B cell (primary cell): ENCODE data around the gene WWC1. TPM values are rescaled to one million over a fixed set of nuclear protein-coding genes. Genes with fewer than 3 reads are reported as not detected.

ENCODE experiments used
- ATAC-seq: fragments of 200-7000 bp; cut with Tn5 transposase; one replicate; pipeline ENCODE4 v1.10.0; 2021; ENCODE audit warnings: low read depth, mild to moderate bottlenecking, moderate number of reproducible peaks, moderate library complexity
- CTCF ChIA-PET: fragments of 350-600 bp; sonication (Branson Sonifier 250); formaldehyde crosslinking; loops from one replicate; lab custom pipeline; 2021; ENCODE audit warnings: antibody characterized with exemption, inconsistent platforms; lab: Charles Lee
- POLR2A ChIA-PET: fragments of 350-600 bp; sonication (Branson Sonifier 250); formaldehyde crosslinking; loops from one replicate; lab custom pipeline; 2021; ENCODE audit warnings: antibody characterized with exemption; lab: Charles Lee
- DNase-seq: peaks from one replicate; pipeline ENCODE4 v3.0.0; 2013
- H2AFZ ChIP-seq: 2 replicates; pipeline ENCODE4 v1.6.1; 2012; ENCODE audit warnings: mild to moderate bottlenecking, low read depth, low read length; ENCODE audit not compliant: insufficient read depth, poor library complexity, severe bottlenecking
- H3K27ac ChIP-seq, 2 donors: 1 replicate in 1 of 2; 2 replicates in 1 of 2; pipeline ENCODE4 v1.5.1; 2012 to 2013; ENCODE audit warnings: low read length in 2 of 2, mild to moderate bottlenecking in 2 of 2, moderate library complexity in 1 of 2
- H3K27me3 ChIP-seq, 4 experiments: fragments of 200-600 bp in 1 of 4; sonication (generic) in 1 of 4; replicated peaks in 1 of 4; 1 replicate in 2 of 4; 2 replicates in 2 of 4; pipeline versions ENCODE4 v1.6.1 to v1.7.0; 2013 to 2016; ENCODE audit warnings: low read length in 3 of 4, mild to moderate bottlenecking in 2 of 4, mixed read lengths in 1 of 4, moderate library complexity in 1 of 4; ENCODE audit not compliant: insufficient read depth in 4 of 4, control insufficient read depth in 3 of 4; ENCODE audit errors: control extremely low read depth in 1 of 4
- H3K36me3 ChIP-seq, 2 experiments: replicated peaks in 1 of 2; 1 replicate in 1 of 2; 2 replicates in 1 of 2; pipeline versions ENCODE4 v1.6.1 to v1.7.1; 2013; ENCODE audit warnings: low read length in 1 of 2; ENCODE audit not compliant: insufficient read depth in 2 of 2, control insufficient read depth in 1 of 2; ENCODE audit errors: control extremely low read depth in 1 of 2, extremely low read depth in 1 of 2
- H3K4me1 ChIP-seq, 2 donors: fragments of 200-600 bp in 1 of 2; sonication (generic) in 1 of 2; 1 replicate in 1 of 2; 2 replicates in 1 of 2; pipeline versions ENCODE4 v1.5.1 to v1.6.1; 2013 to 2017; ENCODE audit warnings: low read length in 2 of 2; ENCODE audit not compliant: control insufficient read depth in 2 of 2, insufficient read depth in 2 of 2
- H3K4me2 ChIP-seq: replicated peaks from 2 replicates; pipeline ENCODE3; 2012; ENCODE audit warnings: mild to moderate bottlenecking, low read depth, low read length; ENCODE audit not compliant: poor library complexity, severe bottlenecking
- H3K4me3 ChIP-seq, 5 experiments: fragments of 200-600 bp in 1 of 5; sonication (generic) in 1 of 5; 1 replicate in 3 of 5; 2 replicates in 2 of 5; pipeline versions ENCODE4 v1.5.1 to v1.7.0; 2011 to 2016; ENCODE audit warnings: low read length in 4 of 5, mild to moderate bottlenecking in 4 of 5, low read depth in 2 of 5, control low read depth in 1 of 5, moderate library complexity in 1 of 5; ENCODE audit not compliant: insufficient read depth in 1 of 5; ENCODE audit errors: control extremely low read depth in 1 of 5, extremely low read depth in 1 of 5
- H3K79me2 ChIP-seq: fragments of 200-600 bp; sonication (generic); one replicate; pipeline ENCODE4 v1.6.0; 2016; ENCODE audit warnings: low read length; ENCODE audit not compliant: control insufficient read depth, insufficient read depth
- H3K9ac ChIP-seq: fragments of 200-600 bp; sonication (generic); 2 replicates; pipeline ENCODE4 v1.6.1; 2017; ENCODE audit warnings: mild to moderate bottlenecking, low read length, moderate library complexity
- H3K9me3 ChIP-seq, 3 donors: one replicate each; pipeline versions ENCODE4 v1.6.1 to v1.7.1; 2013; ENCODE audit warnings: low read length in 2 of 3; ENCODE audit not compliant: control insufficient read depth in 2 of 3, insufficient read depth in 1 of 3; ENCODE audit errors: control extremely low read depth in 1 of 3
- H4K20me1 ChIP-seq: 2 replicates; pipeline ENCODE4 v1.6.0; 2012; ENCODE audit warnings: mild to moderate bottlenecking, low read length; ENCODE audit not compliant: insufficient read depth, control insufficient read depth, poor library complexity, severe bottlenecking
- H3K27ac Mint-ChIP-seq: one replicate; pipeline ENCODE4 v1.8.0; 2021; ENCODE audit warnings: mixed read lengths
- H3K27me3 Mint-ChIP-seq: one replicate; pipeline ENCODE4 v1.8.0; 2021; ENCODE audit warnings: mixed read lengths
- H3K4me1 Mint-ChIP-seq: one replicate; pipeline ENCODE4 v1.8.0; 2021; ENCODE audit warnings: mixed read lengths
- H3K4me3 Mint-ChIP-seq: one replicate; pipeline ENCODE4 v1.8.0; 2021; ENCODE audit warnings: mixed read lengths
- H3K9me3 Mint-ChIP-seq: one replicate; pipeline ENCODE4 v1.8.0; 2022; ENCODE audit warnings: mixed read lengths; ENCODE audit not compliant: insufficient read depth
- CTCF ChIP-seq: fragments of 200-600 bp; IDR thresholded peaks from one replicate; pipeline ENCODE4 v1.8.0; 2022; ENCODE audit warnings: antibody characterized with exemption, mild to moderate bottlenecking
- EZH2 ChIP-seq: IDR thresholded peaks from 2 replicates; pipeline ENCODE4 v1.6.1; 2012; ENCODE audit warnings: borderline replicate concordance, low read depth, mild to moderate bottlenecking, moderate library complexity, low read length; ENCODE audit not compliant: insufficient read depth, poor library complexity, severe bottlenecking
- WGBS: methylation state at CpG from one replicate; pipeline ENCODE4 v1.1.5; 2013; ENCODE audit warnings: missing lambda C conversion rate; ENCODE audit not compliant: insufficient coverage; 5-methylcytosine and 5-hydroxymethylcytosine counted together
- intact Hi-C: fragments of 100-400 bp; cut with micrococcal nuclease; formaldehyde crosslinking; loops from one replicate; pipeline ENCODE4 v1.10.0; 2022
- polyA plus RNA-seq: library from polyadenylated mRNA; depleted of rRNA; stranded (reverse); fragments of >200 nt; gene quantifications from 2 replicates; pipeline ENCODE4 v1.2.3, GENCODE V29; 2012
- total RNA-seq, 2 donors: library from RNA; stranded (reverse); fragments of 120-200 nt in 1 of 2; gene quantifications; 1 replicate in 1 of 2; 2 replicates in 1 of 2; pipeline versions ENCODE4 v1.2.3 to v1.2.4, GENCODE V29; 2013 to 2022

WWC1 gene
- total and polyA plus RNA-seq, 2 donors (not counting 1 experiment from before 2014, with no cell fraction given), result 1.5 to 2.0 TPM

- Histone ChIP-seq H3K4me1 (no peaks in the 10 kb centered on the region), H3K4me2 (no peak overlapping the region), H3K36me3 (no peaks in the 10 kb centered on the region), H4K20me1 (no peaks in the 10 kb centered on the region), H3K4me3 (no peak overlapping the region), H3K9me3 (no peaks in the 10 kb centered on the region), H3K79me2 (no peaks in the 10 kb centered on the region), H3K27ac (no peak overlapping the region), H2AFZ (no peak overlapping the region), H3K9ac (no peak overlapping the region), H3K27me3 (no peaks in the 10 kb centered on the region)
- CTCF ChIA-PET, result no interaction called here
- DNase-seq (no peak), ATAC-seq (no peak)
- intact Hi-C loops, result no loop called here
- POLR2A ChIA-PET, result no interaction called here
- H3K4me3 Mint-ChIP-seq, result no peak overlapping the region
- no peak for TF ChIP-seq CTCF
- no peak for TF ChIP-seq EZH2
- H3K27ac Mint-ChIP-seq, result no peak overlapping the region
- H3K9me3 Mint-ChIP-seq, result no peaks in the 10 kb centered on the region
- WGBS, result 100% methylated on average over 1 of the region's 3 CpGs
- no peaks in the 10 kb centered on the region for H3K27me3 Mint-ChIP-seq
- H3K4me1 Mint-ChIP-seq, result no peaks in the 10 kb centered on the region
These were observed 70.8 kb downstream of the WWC1 start for GRCh38 chr5:168362097-168362885.

- Histone ChIP-seq H3K79me2 (no peaks in the 10 kb centered on the region), H2AFZ (no peak overlapping the region), H3K36me3 (no peaks in the 10 kb centered on the region), H3K4me3 (no peak overlapping the region), H3K27ac (no peak overlapping the region), H3K9me3 (no peaks in the 10 kb centered on the region), H4K20me1 (no peaks in the 10 kb centered on the region), H3K4me1 (no peaks in the 10 kb centered on the region), H3K27me3 (no peaks in the 10 kb centered on the region), H3K4me2 (no peak overlapping the region), H3K9ac (no peak overlapping the region)
- 91% methylated on average over 6 of the region's 11 CpGs for WGBS
- no peaks in the 10 kb centered on the region for H3K4me1 Mint-ChIP-seq
- no peaks in the 10 kb centered on the region for H3K9me3 Mint-ChIP-seq
- H3K27ac Mint-ChIP-seq, result no peak overlapping the region
- H3K4me3 Mint-ChIP-seq, result no peak overlapping the region
- no peaks in the 10 kb centered on the region for H3K27me3 Mint-ChIP-seq
- POLR2A ChIA-PET, result no interaction called here
- TF ChIP-seq EZH2 (no peak), CTCF (no peak)
- CTCF ChIA-PET, result no interaction called here
- DNase-seq, result no peak
- intact Hi-C loops, result no loop called here
- ATAC-seq, result no peak
These were observed 72.8 kb downstream of the WWC1 start for GRCh38 chr5:168364151-168364661.
